CD4-positive, alpha-beta T cell treated with Interferon alpha-2 for 1 hour (primary cell): ENCODE data around the gene TRIO.
A peak's percentile ranks its signal among the peaks of the same experiment; 100 is the strongest.

Source experiments
- DNase-seq, 2 donors: peaks; one replicate each; pipeline ENCODE4 v3.0.0-alpha.2; 2020 to 2022

Gene TRIO

GRCh38 chr5:14305045-14305444 lies 161.9 kb downstream of the TRIO start:
- DNase-seq: no peak

DNA sequence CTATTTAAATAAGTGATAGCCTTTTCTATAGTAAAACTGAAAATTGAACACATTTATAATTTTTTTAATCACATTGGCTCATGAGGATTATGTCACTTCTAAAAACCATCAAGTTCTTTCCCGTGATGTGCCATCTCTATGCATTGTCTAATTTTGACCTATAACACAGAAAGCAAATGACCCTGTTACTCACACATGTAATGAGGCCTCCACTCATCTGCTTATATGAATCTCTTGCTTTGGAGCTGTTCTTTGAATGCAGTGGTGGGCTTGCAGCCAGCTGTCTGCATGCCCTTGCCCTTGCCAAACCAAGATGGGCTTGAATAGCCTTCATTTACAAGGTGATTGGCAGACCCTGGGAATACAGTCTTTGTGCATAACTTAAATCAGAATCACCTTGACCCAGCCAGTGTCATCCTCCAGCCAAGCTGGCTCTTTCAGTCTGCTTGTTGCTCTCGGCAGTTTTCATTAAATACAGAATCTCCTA lies 163.2 kb downstream of the TRIO start:
- no peak for DNase-seq

DNA sequence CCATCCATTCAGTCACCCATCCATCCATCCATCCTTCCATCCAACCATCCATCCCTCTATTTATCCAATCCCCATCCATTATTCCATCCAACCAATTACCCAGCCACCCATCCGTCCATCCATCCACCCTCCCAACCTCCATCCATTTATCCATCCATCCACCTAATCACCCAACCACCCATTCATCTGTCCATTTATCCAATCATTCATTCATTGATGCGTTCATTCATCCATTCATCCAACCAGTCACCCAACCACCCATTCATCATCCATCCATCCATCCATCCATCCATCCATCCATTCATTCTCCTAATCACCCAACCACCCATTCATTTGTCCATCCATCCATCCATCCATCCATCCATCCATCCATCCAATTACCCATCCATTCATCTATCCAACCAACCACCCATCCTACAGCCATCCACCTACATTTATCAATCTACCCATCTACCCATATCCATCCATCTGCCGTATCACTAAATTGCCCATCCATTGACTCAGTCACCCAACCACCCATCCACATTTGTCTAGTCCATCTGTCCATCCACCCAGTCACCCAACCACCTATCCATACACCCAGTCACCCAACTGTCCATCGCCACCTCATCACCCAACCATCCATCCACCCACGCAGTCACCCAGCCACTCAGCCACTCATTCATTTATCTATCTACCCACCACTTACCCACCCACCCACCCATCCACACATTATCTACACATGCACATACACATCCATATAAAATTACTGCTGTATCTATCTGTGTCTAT lies 165.4 kb downstream of the TRIO start:
- no peak for DNase-seq

- no peak for DNase-seq
Measured at GRCh38 chr5:14309199-14309598, 166.1 kb downstream of the TRIO start.

DNA sequence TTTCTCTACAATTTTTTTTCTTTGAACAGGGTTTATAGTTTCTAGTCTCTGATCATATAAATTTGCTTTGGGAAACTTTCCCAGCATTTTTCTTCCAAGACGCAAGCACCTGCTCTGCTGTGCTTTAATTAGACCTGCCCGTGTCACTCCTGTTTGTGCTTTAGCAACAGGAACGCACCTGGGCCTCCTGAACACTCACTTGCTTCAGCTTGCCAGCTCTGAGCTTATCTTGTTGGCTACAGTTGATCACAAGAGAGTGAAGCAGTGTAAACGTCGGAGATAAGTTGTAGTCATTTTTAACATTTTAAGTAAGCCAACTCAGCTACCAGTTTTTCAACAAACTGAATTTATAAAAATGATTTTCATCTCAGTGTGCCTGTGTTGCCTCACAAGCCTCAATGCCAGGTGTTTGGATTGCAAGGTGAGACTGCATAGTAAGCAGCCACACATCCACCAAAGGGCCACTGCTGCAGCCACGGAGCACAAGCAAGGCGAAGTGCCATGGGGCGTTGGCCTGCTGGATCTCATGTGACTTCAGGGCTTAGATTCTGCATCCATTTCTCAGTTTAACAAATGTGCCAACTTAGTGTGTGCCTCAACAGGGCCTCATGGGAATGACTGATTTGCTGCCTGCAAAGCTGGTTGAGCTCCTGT lies 166.9 kb downstream of the TRIO start:
- no peak for DNase-seq

DNA sequence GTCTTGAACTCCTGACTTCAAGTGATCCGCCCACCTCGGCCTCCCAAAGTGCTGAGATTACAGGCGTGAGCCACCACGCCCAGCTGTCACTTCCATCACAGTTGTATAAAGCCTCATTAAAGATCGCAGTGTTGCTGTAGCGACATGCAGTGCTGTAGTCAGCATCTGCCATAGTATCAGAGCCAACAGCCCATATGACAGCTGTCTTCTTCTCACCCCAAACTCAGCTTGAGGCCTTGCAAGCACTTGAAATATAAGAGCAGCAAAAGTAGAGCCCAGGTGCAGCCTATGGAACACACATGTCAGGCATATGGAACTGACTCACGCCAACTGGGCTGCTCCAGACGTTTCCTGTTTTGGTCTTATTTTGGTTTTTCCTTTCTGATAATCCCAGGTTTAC lies 167.8 kb downstream of the TRIO start:
- no peak for DNase-seq

GRCh38 chr5:14313986-14314690 lies 171.0 kb downstream of the TRIO start:
- no peak for DNase-seq

DNA sequence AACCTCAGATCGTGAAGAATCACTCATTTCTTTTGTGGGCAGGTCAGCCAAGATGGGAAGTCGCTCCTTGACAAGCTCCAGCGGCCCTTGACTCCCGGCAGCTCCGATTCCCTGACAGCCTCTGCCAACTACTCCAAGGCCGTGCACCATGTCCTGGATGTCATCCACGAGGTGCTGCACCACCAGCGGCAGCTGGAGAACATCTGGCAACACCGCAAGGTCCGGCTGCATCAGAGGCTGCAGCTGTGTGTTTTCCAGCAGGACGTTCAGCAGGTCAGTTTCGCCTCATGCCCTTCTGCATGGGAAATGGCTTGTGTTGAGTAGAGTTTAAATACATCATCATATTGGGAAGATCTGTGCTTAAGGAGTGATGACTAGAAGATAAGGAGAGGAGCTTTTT lies 173.3 kb downstream of the TRIO start:
- no peak for DNase-seq

GRCh38 chr5:14319102-14319501 lies 176.0 kb downstream of the TRIO start:
- no peak for DNase-seq

GRCh38 chr5:14321936-14322335 lies 178.8 kb downstream of the TRIO start:
- no peak for DNase-seq

- DNase-seq: no peak
Measured at GRCh38 chr5:14322437-14323187, 179.5 kb downstream of the TRIO start.

DNA sequence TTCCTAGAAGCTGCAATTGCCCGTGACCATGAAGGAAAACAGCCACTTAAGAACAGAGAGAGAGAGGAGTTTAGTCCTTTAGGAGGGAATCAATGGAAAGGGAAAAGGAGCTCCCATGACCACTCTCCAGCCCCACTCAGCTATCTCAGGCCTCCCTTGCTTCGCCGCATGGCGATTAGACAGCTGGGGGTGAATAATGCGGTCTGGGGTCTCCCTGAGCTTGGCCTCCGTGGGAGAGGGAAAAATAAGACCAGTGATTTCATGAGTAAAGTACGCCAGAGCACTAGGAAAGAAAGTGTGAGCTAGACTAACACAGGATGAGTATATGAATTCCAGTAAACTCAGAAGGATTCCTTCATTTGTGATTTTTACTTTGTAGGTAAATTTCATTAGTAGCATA lies 180.3 kb downstream of the TRIO start:
- no peak for DNase-seq

DNA sequence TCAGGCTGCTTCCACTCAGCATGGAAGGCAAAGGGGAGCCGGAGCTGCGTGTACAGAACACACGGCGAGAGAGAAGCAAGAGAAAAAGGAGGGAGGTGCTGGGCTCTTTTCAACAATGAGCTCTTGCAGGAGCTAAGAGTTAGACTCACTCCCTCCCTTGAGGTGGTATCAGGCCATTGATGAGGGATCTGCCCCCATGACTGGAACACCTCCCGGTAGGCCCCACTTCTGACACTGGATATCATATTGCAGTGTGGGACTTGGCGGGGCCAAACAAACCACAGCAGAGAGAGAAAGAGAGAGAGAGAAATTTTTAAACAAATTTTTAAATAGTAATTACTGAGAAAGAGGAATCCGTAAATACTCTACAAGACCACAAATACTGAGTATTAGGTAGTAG lies 182.2 kb downstream of the TRIO start:
- DNase-seq: no peak

- no peak for DNase-seq
Measured at GRCh38 chr5:14326035-14326903, 183.1 kb downstream of the TRIO start.

DNA sequence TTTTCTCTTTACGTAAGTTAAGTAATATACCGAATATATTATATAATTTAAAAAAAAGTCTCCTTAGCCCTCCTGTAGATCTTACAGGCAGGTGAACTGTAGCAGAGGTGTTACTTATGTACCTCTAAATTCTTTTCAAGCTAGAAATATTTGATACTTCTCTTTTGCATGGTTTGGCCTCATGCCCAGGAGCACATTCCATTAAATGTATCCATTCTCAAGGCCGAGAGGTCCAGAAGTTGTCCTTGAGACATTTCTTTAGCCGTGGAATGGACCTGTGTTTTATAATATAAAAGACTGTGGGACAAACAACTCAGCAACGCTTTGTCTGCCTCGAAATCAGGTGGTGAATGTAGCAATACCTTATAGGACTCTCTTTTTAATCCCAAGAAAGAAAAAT lies 184.5 kb downstream of the TRIO start:
- DNase-seq: no peak

GRCh38 chr5:14328144-14328543 lies 185.0 kb downstream of the TRIO start:
- no peak for DNase-seq

DNA sequence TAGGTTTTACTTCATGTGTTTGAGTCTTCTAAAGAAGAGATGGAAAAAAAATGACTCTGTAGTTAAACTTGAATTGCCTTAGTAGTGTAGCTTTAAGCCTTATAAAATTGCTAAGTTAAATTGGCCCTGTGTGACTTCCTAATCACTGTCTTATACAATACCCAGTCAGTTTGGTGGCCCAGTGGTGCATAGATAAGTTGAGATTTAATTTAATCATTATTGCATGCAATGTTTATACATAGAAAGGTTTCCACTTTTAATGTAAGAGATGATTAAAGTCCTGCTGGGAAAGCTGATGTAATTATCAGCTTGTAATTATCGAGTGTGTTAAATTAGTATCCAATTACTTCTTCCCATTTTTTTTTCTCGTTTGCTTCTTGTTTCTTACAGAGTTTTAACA lies 187.1 kb downstream of the TRIO start:
- no peak for DNase-seq

- DNase-seq: no peak
Measured at GRCh38 chr5:14330729-14331385, 187.7 kb downstream of the TRIO start.

DNA sequence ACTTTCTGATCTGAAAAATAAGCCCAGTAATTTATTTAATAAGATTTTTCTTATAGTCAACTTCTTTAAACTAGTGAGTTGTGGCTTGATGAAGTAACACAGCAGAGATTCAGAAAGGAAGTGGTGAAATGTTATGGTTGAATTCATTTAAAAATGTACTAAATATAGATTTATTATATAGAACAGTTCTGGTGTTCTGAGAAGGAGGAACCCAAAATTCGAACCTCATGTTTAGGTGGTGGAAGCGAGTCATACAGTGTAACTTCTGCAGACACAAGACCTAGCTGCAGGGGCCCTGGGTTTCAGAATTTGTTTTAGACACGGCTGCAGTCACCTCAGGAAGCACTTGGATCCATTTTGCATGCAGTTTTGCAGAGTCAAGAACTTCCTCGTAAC lies 188.2 kb downstream of the TRIO start:
- DNase-seq: peak; percentile 5 to 18

DNA sequence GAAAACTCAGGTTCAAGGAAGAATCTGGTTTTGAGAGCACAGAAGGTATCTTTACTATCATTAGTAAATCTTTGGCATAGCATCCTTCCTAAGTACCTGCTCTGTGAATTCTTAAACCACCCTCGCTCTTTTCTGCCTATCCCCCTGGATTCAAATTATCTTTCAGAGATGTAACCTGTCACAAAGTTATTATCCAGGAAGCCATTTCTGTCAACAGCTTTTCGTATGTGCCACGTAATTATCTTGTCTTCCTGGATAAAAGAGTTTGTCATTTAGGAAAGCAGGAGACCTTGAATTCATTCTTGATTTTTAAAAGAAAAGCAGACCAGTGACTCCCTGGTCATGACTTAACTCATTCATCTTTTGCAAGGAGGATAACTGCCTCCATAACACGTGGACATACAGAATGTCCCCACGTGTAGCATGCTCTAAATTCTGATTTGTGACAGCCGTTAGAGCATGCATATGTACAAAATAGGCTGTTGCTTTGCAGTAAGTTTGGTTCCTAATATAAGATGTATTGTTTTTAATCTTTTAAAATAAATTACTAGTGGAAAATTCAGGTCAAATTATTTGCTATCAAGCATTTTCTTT lies 189.0 kb downstream of the TRIO start:
- no peak for DNase-seq

DNA sequence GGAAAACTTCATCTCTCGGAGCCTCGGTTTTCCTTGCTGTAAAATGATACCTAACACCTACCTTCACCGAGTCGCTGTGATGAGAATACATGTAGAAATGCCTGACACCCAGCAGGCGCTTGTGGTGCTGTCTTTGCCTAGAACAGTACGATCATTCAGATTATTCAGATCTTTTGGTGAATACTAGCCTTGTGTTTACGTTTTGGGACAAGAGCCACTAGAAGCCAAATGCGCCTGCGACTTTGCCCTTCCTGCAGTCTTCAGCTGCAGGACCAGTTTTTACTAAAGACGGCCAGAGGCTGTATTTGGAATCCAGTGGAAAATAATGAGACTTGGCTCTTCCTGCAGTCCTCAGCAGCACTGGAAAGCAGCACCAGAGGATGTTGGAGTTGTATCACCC lies 189.6 kb downstream of the TRIO start:
- DNase-seq: no peak
